ENCODE measurements around the gene DPY19L1. TPM values are rescaled to one million over a fixed set of nuclear protein-coding genes. Genes with fewer than 3 reads are reported as not detected.

Gene DPY19L1
- total RNA-seq, 4 donors from 2014 or later, result 3.5 to 7.8 (median 5.0) TPM

DNA sequence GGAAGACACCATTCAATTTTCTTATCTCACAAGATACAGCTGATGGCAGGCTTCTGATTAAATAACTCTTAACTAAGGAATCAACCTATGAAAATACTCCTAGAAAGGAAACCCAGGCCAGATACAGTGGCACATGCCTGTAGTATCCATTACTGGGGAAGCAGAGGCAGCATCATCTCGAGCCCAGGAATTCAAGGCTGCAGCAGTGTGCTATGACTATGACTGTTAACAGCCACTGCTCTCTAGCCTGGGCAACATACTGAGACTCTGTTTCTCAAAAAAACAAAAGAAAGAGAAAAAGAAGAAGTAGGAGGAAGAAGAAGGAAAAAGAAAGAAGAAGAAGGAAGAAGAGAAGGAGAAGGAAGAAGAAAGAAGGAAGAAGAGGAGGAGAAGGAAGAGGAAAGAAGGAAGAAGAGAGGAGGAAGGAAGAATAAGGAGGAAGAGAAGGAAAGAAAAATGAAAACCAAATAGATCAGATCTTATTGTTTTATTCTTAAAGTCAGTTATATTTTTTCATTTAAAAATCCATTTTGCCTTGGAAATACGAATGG lies 18.0 kb downstream of the DPY19L1 start:
- H3K36me3 ChIP-seq, result no peaks in the 10 kb centered on the region
- no peak overlapping the region for H3K27ac ChIP-seq
- DNase-seq (no peak), ATAC-seq (no peak)
- H3K4me1 ChIP-seq, result no peaks in the 10 kb centered on the region
- no peaks in the 10 kb centered on the region for H3K9me3 ChIP-seq
- intact Hi-C loops (cut with DNase I; ENCODE audit: low total_unique reads), result no loop called here
- H3K27me3 ChIP-seq, result no peaks in the 10 kb centered on the region
- in situ Hi-C loops (cut with MboI; ENCODE audit: low sequenced_read_pairs in 4 of 4), result no loop called here
- no peak for TF ChIP-seq CTCF (IDR thresholded peaks at IDR 0.05 in 4 of 5, conservative IDR thresholded peaks at IDR 0.05 in 1 of 5)
- TF ChIP-seq POLR2A (IDR thresholded peaks at IDR 0.05), result no peak
- no peak overlapping the region for H3K4me3 ChIP-seq

GRCh38 chr7:35015346-35015859 lies 21.9 kb downstream of the DPY19L1 start:
- intact Hi-C loops (cut with DNase I; ENCODE audit: low total_unique reads), result no loop called here

GRCh38 chr7:35012160-35012559 lies 25.1 kb downstream of the DPY19L1 start:
- no peak for ATAC-seq
- DNase-seq, result no peak
- no peak for TF ChIP-seq POLR2A (IDR thresholded peaks at IDR 0.05)
- no peak for TF ChIP-seq CTCF (IDR thresholded peaks at IDR 0.05 in 4 of 5, conservative IDR thresholded peaks at IDR 0.05 in 1 of 5)
- no peaks in the 10 kb centered on the region for H3K4me1 ChIP-seq
- in situ Hi-C loops (cut with MboI; ENCODE audit: low sequenced_read_pairs in 4 of 4), result no loop called here
- no peaks in the 10 kb centered on the region for H3K9me3 ChIP-seq
- H3K36me3 ChIP-seq, result no peaks in the 10 kb centered on the region
- intact Hi-C loops (cut with DNase I; ENCODE audit: low total_unique reads), result no loop called here
- H3K27ac ChIP-seq, result no peak overlapping the region
- no peaks in the 10 kb centered on the region for H3K27me3 ChIP-seq
- H3K4me3 ChIP-seq, result no peak overlapping the region

More at GRCh38 chr7:35015346-35015859, 21.9 kb downstream of the DPY19L1 start:
- TF ChIP-seq CTCF (IDR thresholded peaks at IDR 0.05 in 4 of 5, conservative IDR thresholded peaks at IDR 0.05 in 1 of 5) (no peak), POLR2A (IDR thresholded peaks at IDR 0.05) (no peak)
- no peak overlapping the region for H3K27ac ChIP-seq
- ATAC-seq (no peak), DNase-seq (no peak)
- H3K27me3 ChIP-seq, result no peaks in the 10 kb centered on the region
- no peak overlapping the region for H3K4me3 ChIP-seq
- H3K9me3 ChIP-seq, result no peaks in the 10 kb centered on the region
- no peaks in the 10 kb centered on the region for H3K36me3 ChIP-seq
- in situ Hi-C loops (cut with MboI; ENCODE audit: low sequenced_read_pairs in 4 of 4), result no loop called here
- no peaks in the 10 kb centered on the region for H3K4me1 ChIP-seq

GRCh38 chr7:35011085-35011484 lies 26.2 kb downstream of the DPY19L1 start:
- no peaks in the 10 kb centered on the region for H3K4me1 ChIP-seq
- ATAC-seq (no peak), DNase-seq (no peak)
- TF ChIP-seq POLR2A (IDR thresholded peaks at IDR 0.05), result no peak
- no peak for TF ChIP-seq CTCF (IDR thresholded peaks at IDR 0.05 in 4 of 5, conservative IDR thresholded peaks at IDR 0.05 in 1 of 5)
- no peaks in the 10 kb centered on the region for H3K27me3 ChIP-seq
- in situ Hi-C loops (cut with MboI; ENCODE audit: low sequenced_read_pairs in 4 of 4), result no loop called here
- no peak overlapping the region for H3K27ac ChIP-seq
- no peaks in the 10 kb centered on the region for H3K36me3 ChIP-seq
- intact Hi-C loops (cut with DNase I; ENCODE audit: low total_unique reads), result no loop called here
- H3K9me3 ChIP-seq, result no peaks in the 10 kb centered on the region
- H3K4me3 ChIP-seq, result no peak overlapping the region

- in situ Hi-C loops (cut with MboI; ENCODE audit: low sequenced_read_pairs in 4 of 4) (no loop called here), intact Hi-C loops (cut with DNase I; ENCODE audit: low total_unique reads) (no loop called here)
- no peak overlapping the region for H3K4me3 ChIP-seq
- H3K27ac ChIP-seq, result no peak overlapping the region
- H3K36me3 ChIP-seq, result no peaks in the 10 kb centered on the region
- no peaks in the 10 kb centered on the region for H3K4me1 ChIP-seq
- no peaks in the 10 kb centered on the region for H3K9me3 ChIP-seq
- DNase-seq (no peak), ATAC-seq (no peak)
- no peaks in the 10 kb centered on the region for H3K27me3 ChIP-seq
- TF ChIP-seq POLR2A (IDR thresholded peaks at IDR 0.05) (no peak), CTCF (IDR thresholded peaks at IDR 0.05 in 4 of 5, conservative IDR thresholded peaks at IDR 0.05 in 1 of 5) (no peak)
Measured at GRCh38 chr7:35007768-35008167, 29.5 kb downstream of the DPY19L1 start.
